Ascending aorta (tissue), 2 donors: ENCODE data around the gene BRPF3. TPM values are rescaled to one million over a fixed set of nuclear protein-coding genes. Genes with fewer than 3 reads are reported as not detected.

ENCODE experiments used
- DNase-seq, 2 donors: peaks; one replicate each; pipeline ENCODE4 v3.0.0-alpha.2; 2019; ENCODE audit warnings: low spot score in 2 of 2
- H3K27ac ChIP-seq, 2 donors: fragments of 200-600 bp; sonication (generic); one replicate each; pipeline ENCODE4 v1.5.1; 2016 to 2017; ENCODE audit warnings: mild to moderate bottlenecking in 1 of 2
- H3K27me3 ChIP-seq: fragments of 200-600 bp; sonication (generic); one replicate; pipeline ENCODE4 v1.5.1; 2017
- H3K36me3 ChIP-seq, 2 donors: fragments of 200-600 bp; sonication (generic); one replicate each; pipeline ENCODE4 v1.5.1; 2016
- H3K4me1 ChIP-seq, 2 donors: fragments of 200-600 bp; sonication (generic); one replicate each; pipeline ENCODE4 v1.5.1; 2016 to 2017; ENCODE audit warnings: mild to moderate bottlenecking in 1 of 2
- H3K4me3 ChIP-seq, 2 donors: fragments of 200-600 bp; sonication (generic); one replicate each; pipeline ENCODE4 v1.5.1; 2016 to 2017; ENCODE audit warnings: mild to moderate bottlenecking in 1 of 2
- H3K9me3 ChIP-seq, 2 donors: fragments of 200-600 bp; sonication (generic); one replicate each; pipeline ENCODE4 v1.5.1; 2016
- CTCF ChIP-seq, 3 experiments: fragments of 200-600 bp in 2 of 3; fragments of 450-650 bp in 1 of 3; sonication (generic) in 2 of 3; IDR thresholded peaks; one replicate each; pipeline ENCODE4 v1.5.1; 2016 to 2019; ENCODE audit warnings: antibody characterized with exemption in 3 of 3, mild to moderate bottlenecking in 1 of 3, moderate library complexity in 1 of 3
- intact Hi-C: fragments of 100-400 bp; cut with DNase I; formaldehyde crosslinking; loops from one replicate; pipeline ENCODE4 v1.15.1; 2023
- total RNA-seq: library from RNA; depleted of rRNA; stranded (reverse); fragments of >200 nt; gene quantifications from one replicate; pipeline ENCODE4 v1.1.0, GENCODE V29; 2016

The BRPF3 gene
- total RNA-seq, 1 donor from 2014 or later, result 26.5 TPM

DNA sequence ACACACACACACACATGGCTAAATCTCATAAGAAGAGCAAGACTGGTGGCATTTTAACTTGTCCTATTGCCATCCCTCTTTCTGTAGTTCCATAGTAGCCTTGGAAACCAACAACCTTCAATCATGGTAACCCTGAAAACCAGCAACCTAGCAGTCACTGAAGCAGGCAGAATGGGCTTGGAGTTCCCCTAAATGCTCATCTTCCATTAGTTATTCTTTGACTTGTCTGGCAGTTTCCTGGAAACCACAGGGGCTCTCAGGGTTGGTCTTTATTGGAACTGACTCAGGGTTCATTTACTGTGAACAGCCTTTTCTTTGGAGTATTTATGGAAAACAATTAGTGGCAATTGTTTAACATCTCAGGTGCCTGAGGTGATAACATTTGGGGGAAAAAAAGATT lies 19.4 kb upstream of the BRPF3 start:
- no peak overlapping the region for H3K27ac ChIP-seq
- no peaks in the 10 kb centered on the region for H3K36me3 ChIP-seq
- H3K9me3 ChIP-seq, result peaks cover 0 to 8% of the 10 kb centered on the region in 2 donors
- no peak for TF ChIP-seq CTCF (IDR thresholded peaks at IDR 0.05)
- H3K4me1 ChIP-seq, result no peaks in the 10 kb centered on the region
- H3K27me3 ChIP-seq, result no peaks in the 10 kb centered on the region
- intact Hi-C loops, result no loop called here
- no peak overlapping the region for H3K4me3 ChIP-seq
- DNase-seq, result no peak

GRCh38 chr6:36178544-36178943 lies 18.0 kb upstream of the BRPF3 start:
- Histone ChIP-seq H3K27ac (no peak overlapping the region), H3K4me3 (no peak overlapping the region), H3K36me3 (no peaks in the 10 kb centered on the region), H3K27me3 (no peaks in the 10 kb centered on the region), H3K9me3 (peaks cover 0 to 15% of the 10 kb centered on the region in 2 donors), H3K4me1 (no peaks in the 10 kb centered on the region)
- DNase-seq, result no peak
- no peak for TF ChIP-seq CTCF (IDR thresholded peaks at IDR 0.05)
- intact Hi-C loops, result no loop called here

DNA sequence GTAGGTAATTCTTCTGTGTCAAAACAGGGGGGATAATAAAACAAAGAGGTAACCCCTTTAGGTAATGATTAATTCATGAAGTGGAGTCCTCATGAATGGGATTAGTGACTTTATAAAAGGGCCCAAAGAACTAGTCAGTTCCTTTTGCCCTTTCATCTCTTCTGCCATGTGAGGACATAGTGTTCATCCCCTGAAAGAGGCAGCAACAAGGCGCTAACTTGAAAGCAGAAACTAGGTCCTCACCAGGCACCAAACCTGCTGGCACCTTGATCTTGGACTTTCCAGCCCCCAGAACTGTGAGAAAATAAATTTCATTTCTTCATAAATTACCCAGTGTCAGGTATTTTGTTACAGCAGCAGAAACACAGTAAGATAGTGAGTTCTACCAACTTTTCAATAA lies 16.4 kb upstream of the BRPF3 start:
- intact Hi-C loops, result no loop called here
- no peaks in the 10 kb centered on the region for H3K36me3 ChIP-seq
- no peaks in the 10 kb centered on the region for H3K27me3 ChIP-seq
- no peak for TF ChIP-seq CTCF (IDR thresholded peaks at IDR 0.05)
- peaks cover 0 to 15% of the 10 kb centered on the region in 2 donors for H3K9me3 ChIP-seq
- no peaks in the 10 kb centered on the region for H3K4me1 ChIP-seq
- DNase-seq, result no peak
- H3K4me3 ChIP-seq, result no peak overlapping the region
- no peak overlapping the region for H3K27ac ChIP-seq

GRCh38 chr6:36184311-36184710 lies 12.2 kb upstream of the BRPF3 start:
- DNase-seq, result no peak
- Histone ChIP-seq H3K27ac (no peak overlapping the region), H3K36me3 (no peaks in the 10 kb centered on the region), H3K9me3 (peaks cover 0 to 8% of the 10 kb centered on the region in 2 donors), H3K4me1 (no peaks in the 10 kb centered on the region), H3K27me3 (no peaks in the 10 kb centered on the region), H3K4me3 (no peak overlapping the region)
- no peak for TF ChIP-seq CTCF (IDR thresholded peaks at IDR 0.05)
- intact Hi-C loops, result no loop called here

GRCh38 chr6:36186199-36186598 lies 10.3 kb upstream of the BRPF3 start:
- no peaks in the 10 kb centered on the region for H3K36me3 ChIP-seq
- no peak for DNase-seq
- H3K27me3 ChIP-seq, result no peaks in the 10 kb centered on the region
- intact Hi-C loops, result no loop called here
- peaks cover 0 to 8% of the 10 kb centered on the region in 2 donors for H3K9me3 ChIP-seq
- TF ChIP-seq CTCF (IDR thresholded peaks at IDR 0.05), result no peak
- no peak overlapping the region for H3K27ac ChIP-seq
- no peak overlapping the region for H3K4me3 ChIP-seq
- no peaks in the 10 kb centered on the region for H3K4me1 ChIP-seq

DNA sequence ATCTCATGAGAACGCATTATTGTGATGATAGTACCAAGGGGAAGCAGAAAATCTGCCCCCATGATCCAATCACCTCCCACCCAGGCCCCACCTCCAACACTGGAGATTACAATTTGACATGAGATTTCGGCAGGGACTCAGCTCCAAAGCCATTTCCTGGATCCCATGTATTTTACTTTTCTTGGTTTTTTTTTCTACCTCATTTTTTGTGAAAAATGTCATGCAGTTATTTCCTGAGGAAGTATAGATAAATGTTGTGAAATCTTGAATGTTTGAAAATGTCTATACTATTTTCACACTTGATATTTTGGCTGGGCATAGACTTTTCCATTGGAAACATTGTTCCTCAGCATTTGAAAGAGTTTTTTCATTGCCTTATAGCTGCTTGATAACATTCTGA lies 9.1 kb upstream of the BRPF3 start:
- Histone ChIP-seq H3K27me3 (no peaks in the 10 kb centered on the region), H3K4me1 (no peaks in the 10 kb centered on the region), H3K4me3 (no peak overlapping the region), H3K27ac (no peak overlapping the region), H3K36me3 (no peaks in the 10 kb centered on the region), H3K9me3 (peaks cover 0 to 4% of the 10 kb centered on the region in 2 donors)
- no peak for DNase-seq
- no peak for TF ChIP-seq CTCF (IDR thresholded peaks at IDR 0.05)
- intact Hi-C loops, result no loop called here
